Natural killer cell (primary cell): ENCODE results near the gene MAPKAPK2. TPM values are rescaled to one million over a fixed set of nuclear protein-coding genes. Genes with fewer than 3 reads are reported as not detected.
A peak's percentile ranks its signal among the peaks of the same experiment; 100 is the strongest.

Experiments used
- ATAC-seq, 3 donors: fragments of 150-1000 bp in 2 of 3; fragments of 200-7000 bp in 1 of 3; cut with Tn5 transposase; 1 replicate in 1 of 3; 2 replicates in 2 of 3; pipeline ENCODE4 v1.10.0; 2021; ENCODE audit warnings: mild to moderate bottlenecking in 2 of 3, moderate library complexity in 2 of 3
- DNase-seq, 2 donors: peaks; one replicate each; pipeline versions ENCODE4 v3.0.0 to v3.0.0-alpha.2; 2013 to 2021; ENCODE audit warnings: mixed read lengths in 1 of 2
- H3K27ac ChIP-seq: one replicate; pipeline ENCODE4 v1.5.1; 2013; ENCODE audit warnings: mild to moderate bottlenecking, low read length
- H3K27me3 ChIP-seq: one replicate; pipeline ENCODE4 v1.6.1; 2013; ENCODE audit warnings: low read length; ENCODE audit not compliant: control insufficient read depth, insufficient read depth
- H3K36me3 ChIP-seq: one replicate; pipeline ENCODE4 v1.6.1; 2013; ENCODE audit warnings: low read length; ENCODE audit not compliant: control insufficient read depth, insufficient read depth
- H3K4me1 ChIP-seq: one replicate; pipeline ENCODE4 v1.6.1; 2013; ENCODE audit warnings: low read length; ENCODE audit not compliant: control insufficient read depth, insufficient read depth
- H3K4me3 ChIP-seq: one replicate; pipeline ENCODE4 v1.5.1; 2013; ENCODE audit warnings: low read length
- H3K9me3 ChIP-seq: one replicate; pipeline ENCODE4 v1.6.1; 2013; ENCODE audit warnings: low read length; ENCODE audit not compliant: control insufficient read depth, insufficient read depth
- H3K27ac Mint-ChIP-seq, 2 donors: one replicate each; pipeline ENCODE4 v1.8.0; 2022; ENCODE audit warnings: mild to moderate bottlenecking in 2 of 2, mixed read lengths in 2 of 2, moderate library complexity in 1 of 2
- H3K27me3 Mint-ChIP-seq, 2 donors: one replicate each; pipeline ENCODE4 v1.8.0; 2022; ENCODE audit warnings: low read depth in 2 of 2, mixed read lengths in 2 of 2
- H3K36me3 Mint-ChIP-seq: one replicate; pipeline ENCODE4 v1.8.0; 2022; ENCODE audit warnings: mixed read lengths
- H3K4me1 Mint-ChIP-seq, 2 donors: one replicate each; pipeline ENCODE4 v1.8.0; 2022; ENCODE audit warnings: mixed read lengths in 2 of 2
- H3K4me3 Mint-ChIP-seq: one replicate; pipeline ENCODE4 v1.8.0; 2022; ENCODE audit warnings: mild to moderate bottlenecking, moderate library complexity, mixed read lengths
- H3K9me3 Mint-ChIP-seq, 2 donors: one replicate each; pipeline ENCODE4 v1.8.0; 2022; ENCODE audit warnings: mixed read lengths in 2 of 2
- WGBS: methylation state at CpG from one replicate; pipeline ENCODE4 v1.1.7; 2013; ENCODE audit warnings: missing lambda C conversion rate; ENCODE audit not compliant: insufficient coverage; 5-methylcytosine and 5-hydroxymethylcytosine counted together
- intact Hi-C: fragments of 100-400 bp; cut with micrococcal nuclease; formaldehyde crosslinking; loops from one replicate; pipeline ENCODE4 v1.14.2; 2022
- total RNA-seq, 4 donors: library from RNA; stranded (reverse); fragments of 120-200 nt in 1 of 4; gene quantifications; one replicate each; pipeline versions ENCODE4 v1.2.3 to v1.2.4, GENCODE V29; 2013 to 2022
- TF ChIP-seq, protein P1 (sequence below): fragments of 200-600 bp; IDR thresholded peaks from one replicate; pipeline ENCODE4 v1.8.0; 2022; ENCODE audit warnings: antibody characterized with exemption

MAPKAPK2 gene
- total RNA-seq, 3 donors from 2014 or later (not counting 1 experiment from before 2014, with no cell fraction given) = 137 to 197 (median 178) TPM

DNA sequence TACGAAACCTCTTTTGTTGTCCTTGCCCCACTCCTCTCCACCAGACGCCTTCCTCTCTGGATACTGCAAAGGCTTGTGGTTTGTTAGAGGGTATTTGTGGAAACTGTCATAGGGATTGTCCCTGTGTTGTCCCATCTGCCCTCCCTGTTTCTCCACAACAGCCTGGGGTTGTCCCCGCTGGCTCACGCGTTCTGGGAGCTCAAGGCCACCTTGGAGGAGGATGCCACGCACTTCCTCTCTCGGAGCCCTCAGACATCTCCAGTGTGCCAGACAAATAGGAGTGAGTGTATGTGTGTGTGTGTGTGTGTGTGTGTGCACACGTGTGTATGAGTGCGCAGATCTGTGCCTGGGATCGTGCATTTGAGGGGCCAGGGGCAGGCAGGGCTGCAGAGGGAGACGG lies 48.3 kb downstream of the MAPKAPK2 start:
- no peak overlapping the region for H3K4me3 ChIP-seq
- TF ChIP-seq, protein P1, sequence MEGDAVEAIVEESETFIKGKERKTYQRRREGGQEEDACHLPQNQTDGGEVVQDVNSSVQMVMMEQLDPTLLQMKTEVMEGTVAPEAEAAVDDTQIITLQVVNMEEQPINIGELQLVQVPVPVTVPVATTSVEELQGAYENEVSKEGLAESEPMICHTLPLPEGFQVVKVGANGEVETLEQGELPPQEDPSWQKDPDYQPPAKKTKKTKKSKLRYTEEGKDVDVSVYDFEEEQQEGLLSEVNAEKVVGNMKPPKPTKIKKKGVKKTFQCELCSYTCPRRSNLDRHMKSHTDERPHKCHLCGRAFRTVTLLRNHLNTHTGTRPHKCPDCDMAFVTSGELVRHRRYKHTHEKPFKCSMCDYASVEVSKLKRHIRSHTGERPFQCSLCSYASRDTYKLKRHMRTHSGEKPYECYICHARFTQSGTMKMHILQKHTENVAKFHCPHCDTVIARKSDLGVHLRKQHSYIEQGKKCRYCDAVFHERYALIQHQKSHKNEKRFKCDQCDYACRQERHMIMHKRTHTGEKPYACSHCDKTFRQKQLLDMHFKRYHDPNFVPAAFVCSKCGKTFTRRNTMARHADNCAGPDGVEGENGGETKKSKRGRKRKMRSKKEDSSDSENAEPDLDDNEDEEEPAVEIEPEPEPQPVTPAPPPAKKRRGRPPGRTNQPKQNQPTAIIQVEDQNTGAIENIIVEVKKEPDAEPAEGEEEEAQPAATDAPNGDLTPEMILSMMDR = no peak
- peaks cover 63 to 68% of the 10 kb centered on the region in 2 donors for H3K4me1 Mint-ChIP-seq
- no peak overlapping the region for H3K4me3 Mint-ChIP-seq
- intact Hi-C loops = no loop called here
- H3K36me3 ChIP-seq = peaks cover 43% of the 10 kb centered on the region
- H3K27ac Mint-ChIP-seq = peak overlapping the region in 1 of 2 donors; percentile 8
- H3K9me3 Mint-ChIP-seq = no peaks in the 10 kb centered on the region
- no peak for DNase-seq
- 93% methylated on average over 10 of the region's 11 CpGs for WGBS
- no peak overlapping the region for H3K27ac ChIP-seq
- ATAC-seq = no peak
- H3K27me3 ChIP-seq = no peaks in the 10 kb centered on the region
- H3K4me1 ChIP-seq = peaks cover 66% of the 10 kb centered on the region
- no peaks in the 10 kb centered on the region for H3K27me3 Mint-ChIP-seq
- peaks cover 14% of the 10 kb centered on the region for H3K36me3 Mint-ChIP-seq
- no peaks in the 10 kb centered on the region for H3K9me3 ChIP-seq

DNA sequence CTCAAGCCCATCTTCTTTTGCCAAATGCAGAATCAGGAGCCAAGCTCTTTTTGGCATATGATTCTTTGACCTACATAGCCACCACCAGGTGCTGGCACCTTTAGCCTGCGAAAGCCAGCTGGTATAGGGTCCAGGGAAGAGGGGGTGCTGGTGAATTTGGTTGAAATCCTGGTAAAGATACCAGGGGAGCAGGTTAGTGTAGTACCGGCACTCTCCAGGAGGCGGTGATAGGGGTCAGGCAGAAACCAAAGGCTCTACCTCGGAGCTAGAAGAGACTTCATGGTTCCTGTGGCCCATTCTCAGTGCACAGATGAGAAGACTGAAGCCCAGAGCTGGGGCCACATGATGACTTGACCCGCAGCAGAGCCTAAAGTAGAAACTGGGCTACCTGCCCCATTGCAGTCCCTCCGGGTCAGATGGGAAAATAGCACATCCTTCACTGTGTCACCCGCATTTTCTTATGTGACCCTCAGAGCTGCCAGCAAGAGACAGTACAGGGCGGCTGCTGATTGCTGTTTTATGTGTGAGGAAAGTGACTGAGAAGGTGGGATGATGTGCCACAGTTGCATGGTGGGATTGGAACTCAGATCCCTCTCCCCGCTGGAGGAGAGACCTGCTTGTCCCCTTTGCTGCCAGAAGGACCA lies 49.9 kb downstream of the MAPKAPK2 start:
- Mint-ChIP-seq H3K27me3 (no peaks in the 10 kb centered on the region), H3K4me3 (peak overlapping the region; percentile 17), H3K36me3 (peaks cover 13% of the 10 kb centered on the region), H3K9me3 (no peaks in the 10 kb centered on the region), H3K4me1 (peaks cover 63 to 68% of the 10 kb centered on the region in 2 donors), H3K27ac (peak overlapping the region; percentile 66 to 92)
- Histone ChIP-seq H3K27ac (no peak overlapping the region), H3K9me3 (no peaks in the 10 kb centered on the region), H3K27me3 (no peaks in the 10 kb centered on the region), H3K4me1 (peaks cover 66% of the 10 kb centered on the region), H3K36me3 (peaks cover 35% of the 10 kb centered on the region), H3K4me3 (no peak overlapping the region)
- TF ChIP-seq, protein P1 = peak; percentile 84
- 64% methylated on average over 9 of the region's 9 CpGs for whole genome bisulfite sequencing
- ATAC-seq (peak; percentile 49 to 63 (median 63)), DNase-seq (peak; percentile 74 to 90)
- intact Hi-C loops = loop anchor here (1.0 to 5.0 kb wide), 4 partner anchors 53 to 248 kb away; no protein-coding TSS in a partner anchor

DNA sequence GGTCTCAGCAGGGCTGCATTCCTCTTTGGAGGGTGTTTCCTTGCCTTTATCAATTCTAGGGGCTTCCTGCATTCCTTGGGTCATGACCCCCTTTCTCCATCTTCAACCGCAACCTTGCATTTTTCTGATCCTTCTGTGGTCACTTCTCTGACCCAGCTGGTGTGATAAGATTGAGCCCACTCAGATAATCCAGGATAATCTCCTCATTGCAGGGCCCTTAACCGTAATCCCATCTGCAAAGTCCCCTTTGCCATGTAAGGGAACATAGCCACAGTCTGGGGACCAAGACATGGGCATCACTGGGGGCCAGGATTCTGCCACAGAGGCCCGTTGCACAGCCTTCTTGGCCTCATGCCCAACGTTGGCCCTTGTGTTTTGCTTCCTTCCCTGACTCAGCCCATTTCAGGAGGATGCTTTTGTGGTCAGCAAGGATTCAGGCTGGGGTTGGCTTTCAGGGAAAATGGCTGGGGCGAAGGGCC lies 50.9 kb downstream of the MAPKAPK2 start:
- DNase-seq (no peak), ATAC-seq (no peak)
- intact Hi-C loops = loop anchor here (2.0 to 5.0 kb wide), 2 partner anchors 52 to 247 kb away; no protein-coding TSS in a partner anchor
- TF ChIP-seq, protein P1 = no peak
- no peaks in the 10 kb centered on the region for H3K9me3 ChIP-seq
- H3K36me3 Mint-ChIP-seq = peaks cover 7% of the 10 kb centered on the region
- H3K27me3 ChIP-seq = no peaks in the 10 kb centered on the region
- no peak overlapping the region for H3K4me3 Mint-ChIP-seq
- no peak overlapping the region for H3K4me3 ChIP-seq
- peaks cover 26% of the 10 kb centered on the region for H3K36me3 ChIP-seq
- H3K27ac Mint-ChIP-seq = peak overlapping the region; percentile 85 to 92
- peaks cover 62 to 67% of the 10 kb centered on the region in 2 donors for H3K4me1 Mint-ChIP-seq
- H3K9me3 Mint-ChIP-seq = no peaks in the 10 kb centered on the region
- peaks cover 64% of the 10 kb centered on the region for H3K4me1 ChIP-seq
- H3K27ac ChIP-seq = no peak overlapping the region
- 81% methylated on average over 5 of the region's 5 CpGs for WGBS
- no peaks in the 10 kb centered on the region for H3K27me3 Mint-ChIP-seq
